NB4 (cell line): ENCODE data around the gene SIAH3.

Source experiments
- CTCF ChIP-seq: IDR thresholded peaks from one replicate; pipeline ENCODE4 v1.5.1; 2012; ENCODE audit warnings: low read depth, low read length
- MYC ChIP-seq: IDR thresholded peaks from 2 replicates; pipeline ENCODE4 v1.6.1; 2011; ENCODE audit warnings: low read depth, low read length
- POLR2A ChIP-seq: IDR thresholded peaks from 2 replicates; pipeline ENCODE4 v1.6.1; 2011; ENCODE audit warnings: mild to moderate bottlenecking; ENCODE audit not compliant: insufficient read length; ENCODE audit errors: extremely low read depth
- TF ChIP-seq, protein P1 (sequence below): IDR thresholded peaks from 2 replicates; pipeline ENCODE4 v1.6.1; 2011; ENCODE audit warnings: low read depth, low read length

- TF ChIP-seq POLR2A (no peak), CTCF (no peak), MYC (no peak)
- TF ChIP-seq, protein P1, sequence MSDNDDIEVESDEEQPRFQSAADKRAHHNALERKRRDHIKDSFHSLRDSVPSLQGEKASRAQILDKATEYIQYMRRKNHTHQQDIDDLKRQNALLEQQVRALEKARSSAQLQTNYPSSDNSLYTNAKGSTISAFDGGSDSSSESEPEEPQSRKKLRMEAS: 0 out of 2 replicates have a peak, but pooled peaks have one; percentile 11
These were observed 24.2 kb downstream of the SIAH3 start for GRCh38 chr13:45827318-45827717.
